ENCODE results near the gene POU2AF2.
"Not testable (repeated sequence)": the region's sequence is repeated elsewhere in the genome, so short reads cannot be mapped to it uniquely, and the experiment has no call there.

Gene POU2AF2

GRCh38 chr11:111209543-111210355 lies 35.8 kb upstream of the POU2AF2 start:
- Histone ChIP-seq H3K9me3 (no peaks in the 10 kb centered on the region), H3K4me3 (ENCODE audit: low read depth, low read length) (no peak overlapping the region)

GRCh38 chr11:111213256-111213655 lies 32.3 kb upstream of the POU2AF2 start:
- H3K4me3 ChIP-seq (ENCODE audit: low read depth, low read length), result no peak overlapping the region
- H3K9me3 ChIP-seq, result no peaks in the 10 kb centered on the region
- no peaks in the 10 kb centered on the region for H3K36me3 ChIP-seq
- H3K27me3 ChIP-seq, result no peaks in the 10 kb centered on the region
- DNase-seq, result no peak
- no peak for TF ChIP-seq CTCF (IDR thresholded peaks at IDR 0.05; ENCODE audit: low read depth, low read length)
- H3K4me1 ChIP-seq, result no peaks in the 10 kb centered on the region

More at GRCh38 chr11:111209543-111210355, 35.8 kb upstream of the POU2AF2 start:
- no peaks in the 10 kb centered on the region for H3K27me3 ChIP-seq
- H3K4me1 ChIP-seq, result no peaks in the 10 kb centered on the region
- no peaks in the 10 kb centered on the region for H3K36me3 ChIP-seq
- DNase-seq, result no peak
- no peak for TF ChIP-seq CTCF (IDR thresholded peaks at IDR 0.05; ENCODE audit: low read depth, low read length)

- TF ChIP-seq CTCF (IDR thresholded peaks at IDR 0.05; ENCODE audit: low read depth, low read length), result no peak
- Histone ChIP-seq H3K4me1 (no peaks in the 10 kb centered on the region), H3K27me3 (peaks cover 22% of the 10 kb centered on the region), H3K9me3 (no peaks in the 10 kb centered on the region), H3K36me3 (no peaks in the 10 kb centered on the region), H3K4me3 (ENCODE audit: low read depth, low read length) (no peak overlapping the region)
- DNase-seq, result no peak
Observed at GRCh38 chr11:111220721-111221120, 24.8 kb upstream of the POU2AF2 start.

- H3K4me3 ChIP-seq (ENCODE audit: low read depth, low read length), result no peak overlapping the region
- no peaks in the 10 kb centered on the region for H3K9me3 ChIP-seq
- DNase-seq, result no peak
- no peaks in the 10 kb centered on the region for H3K4me1 ChIP-seq
- H3K36me3 ChIP-seq, result no peaks in the 10 kb centered on the region
- TF ChIP-seq CTCF (IDR thresholded peaks at IDR 0.05; ENCODE audit: low read depth, low read length), result no peak
- H3K27me3 ChIP-seq, result peaks cover 22% of the 10 kb centered on the region
Observed at GRCh38 chr11:111221208-111221607, 24.3 kb upstream of the POU2AF2 start.

GRCh38 chr11:111221936-111222335 lies 23.6 kb upstream of the POU2AF2 start:
- not testable (repeated sequence) for DNase-seq; H3K4me3 ChIP-seq (ENCODE audit: low read depth, low read length)

GRCh38 chr11:111222821-111223455 lies 22.6 kb upstream of the POU2AF2 start:
- not testable (repeated sequence) for DNase-seq

More at GRCh38 chr11:111221936-111222335, 23.6 kb upstream of the POU2AF2 start:
- H3K4me1 ChIP-seq, H3K9me3 ChIP-seq, H3K36me3 ChIP-seq: not testable (repeated sequence)
- H3K27me3 ChIP-seq, result peaks cover 22% of the 10 kb centered on the region

GRCh38 chr11:111225881-111226280 lies 19.6 kb upstream of the POU2AF2 start:
- no peaks in the 10 kb centered on the region for H3K4me1 ChIP-seq
- H3K4me3 ChIP-seq (ENCODE audit: low read depth, low read length), result no peak overlapping the region
- H3K36me3 ChIP-seq, result no peaks in the 10 kb centered on the region
- peaks cover 17% of the 10 kb centered on the region for H3K27me3 ChIP-seq
- no peak for DNase-seq
- no peak for TF ChIP-seq CTCF (IDR thresholded peaks at IDR 0.05; ENCODE audit: low read depth, low read length)
- no peaks in the 10 kb centered on the region for H3K9me3 ChIP-seq

More at GRCh38 chr11:111222821-111223455, 22.6 kb upstream of the POU2AF2 start:
- H3K4me3 ChIP-seq (ENCODE audit: low read depth, low read length); H3K4me1 ChIP-seq; H3K9me3 ChIP-seq; H3K36me3 ChIP-seq: not testable (repeated sequence)
- peaks cover 22% of the 10 kb centered on the region for H3K27me3 ChIP-seq

Data from BE2C (cell line).